Transverse colon (tissue), 3 donors: ENCODE results near the gene TMEM266.

Source experiments
- EP300 ChIP-seq: sonication (generic); formaldehyde crosslinking; IDR thresholded peaks from one replicate; pipeline ENCODE4 v1.6.1; 2017; ENCODE audit warnings: antibody characterized with exemption, low read depth
- TF ChIP-seq, protein P1 (sequence below), 5 experiments: fragments of 200-600 bp in 3 of 5; fragments of 450-650 bp in 2 of 5; sonication (generic) in 3 of 5; IDR thresholded peaks; 1 replicate in 2 of 5; 2 replicates in 3 of 5; pipeline ENCODE4 v1.5.1; 2016 to 2017; ENCODE audit warnings: antibody characterized with exemption in 5 of 5, inconsistent platforms in 3 of 5, mild to moderate bottlenecking in 2 of 5, moderate library complexity in 1 of 5

DNA sequence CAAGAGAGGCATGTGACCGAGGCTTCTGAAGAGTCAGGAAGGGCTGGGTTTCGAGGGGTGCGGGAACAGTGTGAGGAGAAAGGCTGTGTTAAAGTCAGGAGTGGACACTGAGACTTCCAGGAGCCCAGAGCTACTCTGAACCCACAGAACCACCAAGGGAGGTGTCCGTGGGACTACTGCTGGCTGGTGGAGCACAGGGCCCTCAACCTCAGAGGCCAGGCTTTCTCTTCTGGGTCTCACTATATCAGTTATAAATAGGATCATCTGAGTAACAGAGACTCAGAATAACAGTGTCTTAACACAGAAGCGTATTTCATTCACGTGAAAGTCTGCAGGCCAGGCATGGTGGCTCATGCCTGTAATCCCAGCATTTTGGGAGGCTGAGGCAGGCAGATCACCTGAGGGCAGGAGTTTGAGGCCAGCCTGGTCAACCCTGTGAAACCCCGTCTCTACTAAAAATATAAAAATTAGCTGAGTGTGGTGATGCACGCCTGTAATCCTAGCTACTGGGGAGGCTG is 113.6 kb downstream of the TMEM266 start:
- TF ChIP-seq, protein P1, sequence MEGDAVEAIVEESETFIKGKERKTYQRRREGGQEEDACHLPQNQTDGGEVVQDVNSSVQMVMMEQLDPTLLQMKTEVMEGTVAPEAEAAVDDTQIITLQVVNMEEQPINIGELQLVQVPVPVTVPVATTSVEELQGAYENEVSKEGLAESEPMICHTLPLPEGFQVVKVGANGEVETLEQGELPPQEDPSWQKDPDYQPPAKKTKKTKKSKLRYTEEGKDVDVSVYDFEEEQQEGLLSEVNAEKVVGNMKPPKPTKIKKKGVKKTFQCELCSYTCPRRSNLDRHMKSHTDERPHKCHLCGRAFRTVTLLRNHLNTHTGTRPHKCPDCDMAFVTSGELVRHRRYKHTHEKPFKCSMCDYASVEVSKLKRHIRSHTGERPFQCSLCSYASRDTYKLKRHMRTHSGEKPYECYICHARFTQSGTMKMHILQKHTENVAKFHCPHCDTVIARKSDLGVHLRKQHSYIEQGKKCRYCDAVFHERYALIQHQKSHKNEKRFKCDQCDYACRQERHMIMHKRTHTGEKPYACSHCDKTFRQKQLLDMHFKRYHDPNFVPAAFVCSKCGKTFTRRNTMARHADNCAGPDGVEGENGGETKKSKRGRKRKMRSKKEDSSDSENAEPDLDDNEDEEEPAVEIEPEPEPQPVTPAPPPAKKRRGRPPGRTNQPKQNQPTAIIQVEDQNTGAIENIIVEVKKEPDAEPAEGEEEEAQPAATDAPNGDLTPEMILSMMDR (IDR thresholded peaks at IDR 0.05) = no peak
- no peak for TF ChIP-seq EP300
